GM18517 (cell line): ENCODE results near the gene ARPC5L.
"Not testable (repeated sequence)": the region's sequence is repeated elsewhere in the genome, so short reads cannot be mapped to it uniquely, and the experiment has no call there.

Experiments used
- ATAC-seq: cut with Tn5 transposase; IDR thresholded peaks from one replicate; pipeline ENCODE4 v1.9.1; 2021; ENCODE audit warnings: mild to moderate bottlenecking, moderate library complexity; ENCODE audit not compliant: unreplicated experiment

ARPC5L gene

DNA sequence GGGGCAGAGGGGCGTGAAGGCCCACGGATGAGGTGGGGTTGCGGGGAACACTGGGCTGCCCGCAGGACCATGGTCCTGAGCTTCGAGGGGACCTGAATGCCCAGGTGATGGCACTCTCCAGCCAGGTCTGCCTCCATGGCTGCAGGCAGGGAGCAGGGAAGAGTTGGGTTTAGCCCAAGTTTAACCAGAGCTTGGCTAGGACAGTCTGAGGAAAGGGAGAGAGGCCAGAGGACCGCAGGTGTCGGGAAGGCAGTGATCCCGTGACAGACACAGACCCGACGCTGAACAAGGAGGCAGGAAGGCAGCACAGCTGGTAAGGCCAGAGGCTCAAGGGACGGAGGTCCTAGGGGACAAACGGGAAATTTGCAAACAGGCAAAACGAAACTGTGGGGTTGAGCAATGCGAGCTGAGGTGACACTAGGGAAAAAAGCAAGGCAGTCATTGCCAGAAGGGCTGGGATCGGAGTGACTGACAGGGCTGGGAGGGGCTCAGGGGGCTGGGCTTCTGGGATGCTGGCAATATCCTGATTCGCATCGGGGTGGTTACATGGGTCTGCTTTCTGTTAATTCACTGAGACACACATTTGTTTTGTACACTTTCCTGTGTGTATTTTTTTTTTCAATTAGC, 25.0 kb downstream of the ARPC5L start:
- ATAC-seq = no peak

DNA sequence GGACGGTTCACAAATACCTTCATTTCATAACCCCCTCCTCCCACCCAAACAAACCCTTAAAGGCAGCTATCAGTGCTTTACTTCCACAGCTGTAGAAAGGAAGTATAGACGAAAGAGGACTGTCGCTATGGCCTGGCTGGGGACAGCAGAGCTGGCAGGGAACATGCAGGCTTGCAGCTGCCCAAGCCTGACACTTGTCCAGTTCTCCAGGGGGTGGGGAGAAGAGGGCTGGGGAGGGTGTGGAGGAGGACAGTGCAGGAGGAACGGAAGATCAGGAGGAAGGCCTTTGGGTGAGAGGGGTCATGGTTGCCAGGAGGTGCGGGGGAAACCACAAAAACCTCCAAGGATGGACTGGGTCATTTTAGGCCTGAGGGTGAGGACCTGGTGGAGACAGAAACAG, 25.9 kb downstream of the ARPC5L start:
- ATAC-seq = no peak

DNA sequence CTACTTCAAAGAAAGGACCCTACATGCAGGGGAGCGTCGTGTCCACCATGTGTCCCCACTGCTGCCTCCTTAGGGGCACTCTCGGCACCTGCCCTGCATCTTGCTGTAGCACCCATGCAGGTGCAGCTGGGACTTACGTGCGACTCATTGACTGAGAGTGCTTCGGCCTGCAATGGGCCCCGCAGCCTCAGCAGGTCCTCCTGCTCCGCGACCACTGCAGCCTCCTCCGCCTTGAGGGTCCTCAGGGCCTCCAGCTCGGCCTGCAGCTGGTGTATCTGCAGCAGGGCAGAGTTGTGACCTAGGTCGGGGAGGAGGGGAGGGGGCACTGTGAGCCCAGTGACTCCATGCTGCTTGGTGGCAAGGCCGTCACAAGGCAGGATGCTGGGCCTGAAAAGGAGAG, 27.1 kb downstream of the ARPC5L start:
- no peak for ATAC-seq

DNA sequence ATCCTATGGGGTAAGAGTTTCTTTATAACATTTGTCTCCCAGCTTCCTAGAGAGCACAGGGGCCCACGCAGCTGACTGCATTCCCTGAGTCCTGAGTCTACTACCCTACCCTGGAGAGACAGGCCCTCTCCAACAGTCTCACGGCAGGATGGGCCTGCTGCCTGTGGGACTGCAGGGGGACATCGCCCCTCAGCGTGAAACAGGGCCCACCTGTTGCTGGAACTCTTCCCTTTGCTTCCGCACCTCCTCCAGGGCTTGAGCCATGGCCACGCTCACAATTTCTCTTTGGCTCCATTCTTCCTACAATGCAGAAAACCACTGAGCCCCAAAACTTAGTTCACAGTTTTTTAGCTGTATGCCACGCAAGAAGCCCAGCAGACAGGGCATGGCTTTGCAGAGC, 28.2 kb downstream of the ARPC5L start:
- no peak for ATAC-seq

DNA sequence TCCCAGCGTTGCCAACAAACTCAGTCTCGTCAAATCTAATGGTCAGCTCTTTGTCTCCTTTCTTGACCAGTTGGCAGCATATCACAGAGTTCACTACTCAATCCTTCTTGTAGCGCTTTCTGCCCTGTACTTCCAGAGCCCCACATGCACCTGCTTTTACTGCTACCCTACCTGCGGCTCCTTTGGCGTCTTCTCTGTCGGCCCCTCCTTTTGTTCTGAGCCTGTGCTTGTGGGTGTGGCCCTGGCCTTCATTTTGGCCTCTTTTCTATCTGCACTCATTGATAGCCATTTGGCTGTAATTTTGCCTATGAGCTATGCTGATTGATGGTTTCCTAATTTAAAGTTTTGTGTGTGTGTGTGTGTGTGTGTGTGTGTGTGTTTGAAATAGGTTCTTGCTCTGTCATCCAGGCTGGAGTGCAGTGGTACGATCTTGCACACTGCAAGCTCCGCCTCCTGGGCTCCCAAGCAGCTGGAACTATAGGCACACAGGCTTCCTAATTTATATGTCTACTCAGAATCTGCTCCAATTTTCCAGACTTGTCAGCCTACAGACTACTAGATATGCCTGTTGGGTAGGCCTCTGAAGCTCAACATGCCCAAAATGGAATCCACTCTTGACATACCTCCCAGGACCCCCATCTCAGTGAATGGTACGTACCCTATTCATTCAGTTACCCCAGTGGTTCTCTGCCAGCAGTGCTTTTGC, 32.3 kb downstream of the ARPC5L start:
- ATAC-seq = no peak

DNA sequence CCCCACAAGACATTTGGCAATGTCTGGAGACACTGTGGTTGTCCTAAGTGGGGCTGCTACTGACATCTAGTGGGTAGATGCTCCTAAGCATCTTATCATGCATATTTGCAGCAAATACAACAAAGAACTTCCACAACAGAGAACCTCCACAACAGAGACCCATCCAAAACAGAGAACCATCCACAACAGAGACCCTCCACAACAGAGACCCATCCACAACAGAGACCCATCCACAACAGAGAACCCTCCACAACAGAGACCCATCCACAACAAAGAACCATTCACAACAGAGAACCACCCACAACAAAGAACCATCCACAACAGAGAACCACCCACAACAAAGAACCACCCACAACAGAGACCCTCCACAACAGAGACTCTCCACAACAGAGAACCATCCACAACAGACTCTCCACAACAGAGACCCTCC, 32.8 kb downstream of the ARPC5L start:
- ATAC-seq = no peak

DNA sequence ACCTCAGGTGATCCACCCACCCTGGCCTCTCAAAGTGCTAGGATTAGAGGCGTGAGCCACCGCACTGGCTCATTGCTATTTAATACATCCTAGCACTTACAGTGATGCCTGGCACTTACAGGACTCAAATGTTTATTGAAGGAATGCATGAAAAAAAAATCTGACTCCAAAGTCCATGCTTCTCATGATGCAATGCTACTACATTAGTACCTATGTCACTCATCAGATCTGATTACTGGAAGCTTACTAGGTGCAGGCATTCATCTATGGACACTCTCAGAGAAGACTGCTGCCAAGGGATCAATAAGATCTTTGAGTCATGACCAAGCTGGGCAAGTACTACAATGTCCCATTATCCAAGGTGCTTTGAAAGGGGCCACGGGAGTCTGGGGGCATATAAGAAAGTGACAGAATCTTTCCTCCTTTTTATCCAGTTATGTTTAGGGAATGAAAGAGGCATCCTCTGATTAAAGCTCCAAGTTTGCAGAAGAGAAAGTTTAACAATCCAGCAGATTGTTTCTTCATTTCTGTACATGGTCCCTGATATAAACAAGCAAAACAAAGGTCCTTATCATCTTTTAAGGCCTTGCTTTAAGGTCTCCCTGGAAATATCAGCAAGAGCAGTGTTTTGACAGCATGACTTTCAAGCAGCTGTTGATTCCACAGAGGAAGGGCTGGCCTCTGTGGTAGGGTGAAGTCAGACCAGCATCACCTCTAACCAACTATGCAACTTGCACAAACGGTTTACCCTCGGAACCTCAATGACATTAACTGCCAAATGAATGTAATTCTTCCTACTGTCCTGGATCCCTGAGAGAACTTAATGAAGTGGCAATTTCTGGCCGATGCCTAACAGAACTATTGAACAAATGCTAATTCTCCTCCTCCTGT, 35.9 kb downstream of the ARPC5L start:
- no peak for ATAC-seq

DNA sequence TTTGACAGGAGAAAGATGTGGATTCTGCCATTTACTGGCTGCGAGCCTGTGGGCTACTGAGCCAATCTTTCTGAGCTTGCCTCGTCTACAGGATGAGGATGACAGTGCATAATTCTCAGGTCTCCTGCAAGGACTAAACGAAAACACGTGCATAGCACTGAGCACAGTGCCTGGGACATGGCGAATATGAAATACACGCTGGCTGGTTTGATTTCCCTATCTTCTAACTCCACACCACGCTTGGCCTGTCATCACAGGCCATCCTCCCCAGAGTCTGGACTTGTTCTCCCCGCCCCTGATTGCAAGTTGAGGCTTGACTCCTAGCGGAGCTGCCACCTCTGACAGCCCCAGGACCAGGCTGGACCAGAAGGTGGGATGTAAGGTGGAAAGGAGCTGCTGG, 37.9 kb downstream of the ARPC5L start:
- ATAC-seq = no peak

DNA sequence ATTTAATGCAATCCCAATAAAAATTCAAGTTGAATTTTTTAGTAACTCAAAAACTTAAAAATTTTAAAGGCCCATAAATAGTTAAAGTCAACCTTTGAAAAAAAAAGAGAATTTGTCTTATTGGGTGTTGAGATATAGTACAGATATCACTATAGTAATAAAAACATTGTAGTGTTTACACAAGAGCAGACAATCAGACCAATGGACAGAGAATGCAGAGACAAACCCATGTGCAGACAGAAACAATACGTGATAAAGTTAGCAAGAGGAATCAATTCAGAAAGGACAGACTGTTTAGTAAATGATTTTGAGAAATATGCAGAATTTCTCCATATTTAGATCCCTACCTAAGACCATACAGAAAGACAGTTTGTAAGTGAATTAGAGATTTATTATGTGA, 45.0 kb downstream of the ARPC5L start:
- no peak for ATAC-seq

DNA sequence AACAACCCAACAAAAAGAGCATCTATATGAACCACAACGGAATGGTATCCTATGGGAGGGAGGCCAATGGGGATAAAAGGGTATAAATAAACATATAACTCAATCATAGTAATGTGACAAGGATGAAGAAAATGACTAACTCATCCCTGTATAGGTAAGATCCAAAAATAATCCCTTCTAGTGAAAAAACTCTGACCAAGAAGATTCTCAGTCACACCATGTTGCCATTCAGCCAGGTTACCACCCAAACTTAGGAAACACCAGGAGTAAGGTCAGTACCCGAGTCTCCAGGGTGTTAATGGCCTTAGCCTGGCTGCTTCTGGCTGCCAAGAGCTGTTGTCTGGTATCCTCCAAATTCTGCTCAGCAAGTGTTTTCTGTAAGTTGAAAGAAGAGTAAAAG, 46.2 kb downstream of the ARPC5L start:
- ATAC-seq = no peak

DNA sequence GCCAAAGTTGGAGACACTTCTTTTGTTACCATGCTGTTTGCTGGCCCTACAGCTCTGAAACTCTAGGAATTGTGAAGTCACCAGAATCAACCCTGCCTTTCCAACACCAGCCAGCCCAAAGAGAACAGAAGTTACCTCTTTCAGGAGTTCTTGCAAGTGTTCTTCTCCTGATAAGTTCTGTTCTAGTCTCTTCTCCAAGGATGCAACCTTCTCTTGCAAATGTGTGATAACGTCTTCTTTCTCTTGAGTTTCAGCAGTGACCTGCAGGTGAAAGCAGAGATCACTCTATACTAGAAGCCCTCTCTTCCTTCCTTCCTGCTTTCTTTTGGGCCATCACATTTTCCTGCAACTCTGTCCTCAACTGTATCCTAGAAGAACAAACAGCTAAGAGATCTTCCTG, 49.8 kb downstream of the ARPC5L start:
- no peak for ATAC-seq

DNA sequence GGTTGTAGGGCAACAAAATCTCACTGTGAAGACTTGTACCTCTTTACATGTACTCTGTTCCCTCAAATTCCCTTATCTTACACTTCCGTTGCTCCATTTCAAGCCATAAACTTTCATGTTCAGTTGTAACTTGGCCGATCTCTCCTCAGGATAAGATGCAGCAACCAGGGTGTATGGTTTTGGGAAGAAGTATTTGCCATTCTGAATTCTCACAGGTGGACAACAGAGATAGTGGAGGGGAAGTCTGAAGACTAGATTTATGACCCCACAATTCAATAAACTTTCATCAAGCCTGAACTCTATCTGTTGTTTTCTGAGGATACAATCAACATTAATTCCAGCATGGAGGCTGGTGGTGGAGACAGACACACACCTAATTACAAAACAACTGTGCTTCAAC, 51.4 kb downstream of the ARPC5L start:
- ATAC-seq = no peak

DNA sequence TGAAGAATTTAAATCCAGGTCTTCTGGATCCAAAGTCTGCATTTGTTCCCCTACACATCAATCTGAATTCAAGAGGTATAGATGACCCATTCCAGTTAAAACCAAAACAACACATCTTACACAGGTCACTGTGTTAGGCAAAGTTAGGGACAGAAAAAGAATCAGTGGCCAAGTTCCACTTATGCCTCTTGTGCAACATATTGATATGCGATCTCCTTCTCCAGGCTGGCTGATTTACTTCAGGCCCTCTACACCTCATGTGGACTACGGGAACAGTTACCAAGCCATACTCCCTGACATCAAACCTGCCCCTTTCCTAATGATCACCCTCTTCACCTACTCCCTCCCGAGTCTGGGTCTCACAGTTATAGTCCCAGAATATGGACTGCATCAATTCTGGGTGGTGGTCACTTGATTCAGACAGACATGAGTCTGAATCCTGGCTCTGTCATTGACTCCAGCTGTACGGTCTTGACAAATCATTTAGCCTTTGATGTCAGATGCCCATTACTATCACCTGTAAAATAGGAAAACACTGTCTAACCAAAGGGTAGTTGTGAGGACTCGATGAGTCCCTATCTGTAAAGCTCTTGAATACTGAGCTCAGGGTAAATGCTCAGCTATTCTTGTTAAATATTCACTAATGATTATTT, 52.9 kb downstream of the ARPC5L start:
- ATAC-seq = no peak

DNA sequence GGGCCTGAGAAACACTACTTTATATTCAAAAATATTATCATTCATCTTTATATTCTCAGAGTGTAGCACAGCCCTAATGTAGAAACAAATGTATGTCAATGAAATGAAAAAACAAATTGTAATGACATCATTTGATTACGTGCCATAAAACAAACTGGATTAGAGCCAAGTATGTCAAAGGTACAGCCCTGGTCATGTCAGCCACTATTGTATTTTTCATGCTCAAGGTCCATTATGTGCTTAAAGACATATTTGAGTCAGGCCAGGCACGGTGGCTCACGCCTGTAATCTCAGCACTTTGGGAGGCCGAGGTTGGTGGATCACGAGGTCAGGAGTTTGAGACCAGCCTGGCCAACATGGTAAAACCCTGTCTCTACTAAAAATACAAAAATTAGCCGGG, 58.5 kb downstream of the ARPC5L start:
- not testable (repeated sequence) for ATAC-seq
